Vagina (tissue), 2 donors: ENCODE results near the gene FHIT. TPM values are rescaled to one million over a fixed set of nuclear protein-coding genes. Genes with fewer than 3 reads are reported as not detected.

Source experiments
- DNase-seq, 2 donors: peaks; one replicate each; pipeline ENCODE4 v3.0.0-alpha.2; 2017; ENCODE audit errors: extremely low spot score in 2 of 2
- H3K27ac ChIP-seq: fragments of 200-600 bp; sonication (generic); one replicate; pipeline ENCODE4 v1.5.1; 2019
- H3K27me3 ChIP-seq: fragments of 200-600 bp; sonication (generic); one replicate; pipeline ENCODE4 v1.5.1; 2019
- H3K36me3 ChIP-seq, 2 donors: fragments of 200-600 bp; sonication (generic); one replicate each; pipeline ENCODE4 v1.5.1; 2017 to 2019
- H3K4me1 ChIP-seq: fragments of 200-600 bp; sonication (generic); one replicate; pipeline ENCODE4 v1.5.1; 2019
- H3K4me3 ChIP-seq, 2 donors: fragments of 200-600 bp; sonication (generic); 1 replicate in 1 of 2; 2 replicates in 1 of 2; pipeline ENCODE4 v1.5.1; 2016 to 2019
- H3K9me3 ChIP-seq: fragments of 200-600 bp; sonication (generic); one replicate; pipeline ENCODE4 v1.5.1; 2019
- CTCF ChIP-seq, 3 experiments: fragments of 450-650 bp in 2 of 3; fragments of 200-600 bp in 1 of 3; sonication (generic) in 1 of 3; IDR thresholded peaks; one replicate each; pipeline ENCODE4 v1.5.1; 2017 to 2019; ENCODE audit warnings: antibody characterized with exemption in 3 of 3, mild to moderate bottlenecking in 2 of 3, moderate library complexity in 2 of 3
- POLR2A ChIP-seq, 2 donors: fragments of 450-650 bp; IDR thresholded peaks; one replicate each; pipeline ENCODE4 v1.6.1; 2017; ENCODE audit warnings: antibody characterized with exemption in 2 of 2, mild to moderate bottlenecking in 2 of 2, moderate library complexity in 2 of 2
- POLR2AphosphoS5 ChIP-seq, 2 donors: sonication (generic); formaldehyde crosslinking; IDR thresholded peaks; one replicate each; pipeline ENCODE4 v1.9.0; 2017; ENCODE audit warnings: antibody characterized with exemption in 2 of 2, mild to moderate bottlenecking in 2 of 2, low read depth in 1 of 2; ENCODE audit not compliant: insufficient read depth in 1 of 2
- intact Hi-C: fragments of 100-400 bp; cut with DNase I; formaldehyde crosslinking; loops from one replicate; pipeline ENCODE4 v1.15.1; 2023
- total RNA-seq: library from RNA; depleted of rRNA; stranded (reverse); fragments of >200 nt; gene quantifications from one replicate; pipeline ENCODE4 v1.2.3, GENCODE V29; 2016

FHIT gene
- total RNA-seq, 1 donor from 2014 or later = 7.9 TPM

- Histone ChIP-seq H3K27me3 (no peaks in the 10 kb centered on the region), H3K9me3 (no peaks in the 10 kb centered on the region), H3K4me3 (peak overlapping the region; percentile 64 to 79), H3K27ac (peak overlapping the region; percentile 56), H3K36me3 (no peaks in the 10 kb centered on the region), H3K4me1 (peaks cover 5% of the 10 kb centered on the region)
- TF ChIP-seq CTCF (IDR thresholded peaks at IDR 0.05) (no peak), POLR2AphosphoS5 (IDR thresholded peaks at IDR 0.05; ENCODE audit: insufficient read depth in 1 of 2, low read depth in 1 of 2) (no peak), POLR2A (IDR thresholded peaks at IDR 0.05) (no peak)
- no peak for DNase-seq
- intact Hi-C loops = no loop called here
These were observed 473 bp downstream of the FHIT start for GRCh38 chr3:61250784-61251173.

- Histone ChIP-seq H3K27ac (no peak overlapping the region), H3K36me3 (no peaks in the 10 kb centered on the region), H3K4me1 (peaks cover 5% of the 10 kb centered on the region), H3K27me3 (no peaks in the 10 kb centered on the region), H3K4me3 (no peak overlapping the region), H3K9me3 (no peaks in the 10 kb centered on the region)
- TF ChIP-seq POLR2A (IDR thresholded peaks at IDR 0.05) (no peak), POLR2AphosphoS5 (IDR thresholded peaks at IDR 0.05; ENCODE audit: insufficient read depth in 1 of 2, low read depth in 1 of 2) (no peak), CTCF (IDR thresholded peaks at IDR 0.05) (no peak)
- DNase-seq = no peak
- intact Hi-C loops = no loop called here
These were observed 2.8 kb downstream of the FHIT start for GRCh38 chr3:61248496-61248895.

GRCh38 chr3:61247191-61247590, 4.1 kb downstream of the FHIT start:
- H3K36me3 ChIP-seq = no peaks in the 10 kb centered on the region
- intact Hi-C loops = no loop called here
- no peaks in the 10 kb centered on the region for H3K27me3 ChIP-seq
- no peaks in the 10 kb centered on the region for H3K9me3 ChIP-seq
- no peak overlapping the region for H3K4me3 ChIP-seq
- TF ChIP-seq CTCF (IDR thresholded peaks at IDR 0.05) (no peak), POLR2AphosphoS5 (IDR thresholded peaks at IDR 0.05; ENCODE audit: insufficient read depth in 1 of 2, low read depth in 1 of 2) (no peak), POLR2A (IDR thresholded peaks at IDR 0.05) (no peak)
- peaks cover 4% of the 10 kb centered on the region for H3K4me1 ChIP-seq
- no peak for DNase-seq
- no peak overlapping the region for H3K27ac ChIP-seq

- DNase-seq = no peak
- Histone ChIP-seq H3K27ac (no peak overlapping the region), H3K36me3 (no peaks in the 10 kb centered on the region), H3K27me3 (no peaks in the 10 kb centered on the region), H3K4me1 (no peaks in the 10 kb centered on the region), H3K9me3 (no peaks in the 10 kb centered on the region), H3K4me3 (no peak overlapping the region)
- TF ChIP-seq POLR2AphosphoS5 (IDR thresholded peaks at IDR 0.05; ENCODE audit: insufficient read depth in 1 of 2, low read depth in 1 of 2) = no peak
- no peak for TF ChIP-seq CTCF (IDR thresholded peaks at IDR 0.05)
- TF ChIP-seq POLR2A (IDR thresholded peaks at IDR 0.05) = no peak
- intact Hi-C loops = no loop called here
These were observed 11.4 kb downstream of the FHIT start for GRCh38 chr3:61239871-61240270.

GRCh38 chr3:61237858-61238257, 13.4 kb downstream of the FHIT start:
- Histone ChIP-seq H3K9me3 (no peaks in the 10 kb centered on the region), H3K4me3 (no peak overlapping the region), H3K27me3 (no peaks in the 10 kb centered on the region), H3K36me3 (no peaks in the 10 kb centered on the region), H3K4me1 (no peaks in the 10 kb centered on the region), H3K27ac (no peak overlapping the region)
- TF ChIP-seq POLR2AphosphoS5 (IDR thresholded peaks at IDR 0.05; ENCODE audit: insufficient read depth in 1 of 2, low read depth in 1 of 2) (no peak), POLR2A (IDR thresholded peaks at IDR 0.05) (no peak), CTCF (IDR thresholded peaks at IDR 0.05) (no peak)
- DNase-seq = no peak
- intact Hi-C loops = no loop called here
